ENCODE data around the gene MGAT3.

DNA sequence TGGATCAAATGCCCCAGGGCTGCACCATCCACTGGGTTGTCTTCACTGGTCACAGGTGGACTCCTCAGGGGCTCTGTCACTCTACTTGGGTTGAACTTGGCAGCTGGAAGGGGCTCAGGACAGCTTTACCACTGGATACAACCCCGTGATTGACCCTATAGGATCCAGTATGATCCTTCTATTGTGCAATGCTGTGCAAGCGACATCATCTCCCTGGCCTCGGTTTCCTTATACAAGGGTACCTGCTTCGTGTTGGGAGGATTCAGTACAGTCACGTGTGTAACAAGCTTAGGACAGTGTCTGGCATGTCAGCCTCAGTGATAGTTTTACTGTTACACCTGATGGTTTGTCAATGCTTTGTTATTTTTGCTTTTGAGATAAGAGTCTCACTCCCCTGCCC, 24.8 kb downstream of the MGAT3 start:
- TF ChIP-seq, protein P1, sequence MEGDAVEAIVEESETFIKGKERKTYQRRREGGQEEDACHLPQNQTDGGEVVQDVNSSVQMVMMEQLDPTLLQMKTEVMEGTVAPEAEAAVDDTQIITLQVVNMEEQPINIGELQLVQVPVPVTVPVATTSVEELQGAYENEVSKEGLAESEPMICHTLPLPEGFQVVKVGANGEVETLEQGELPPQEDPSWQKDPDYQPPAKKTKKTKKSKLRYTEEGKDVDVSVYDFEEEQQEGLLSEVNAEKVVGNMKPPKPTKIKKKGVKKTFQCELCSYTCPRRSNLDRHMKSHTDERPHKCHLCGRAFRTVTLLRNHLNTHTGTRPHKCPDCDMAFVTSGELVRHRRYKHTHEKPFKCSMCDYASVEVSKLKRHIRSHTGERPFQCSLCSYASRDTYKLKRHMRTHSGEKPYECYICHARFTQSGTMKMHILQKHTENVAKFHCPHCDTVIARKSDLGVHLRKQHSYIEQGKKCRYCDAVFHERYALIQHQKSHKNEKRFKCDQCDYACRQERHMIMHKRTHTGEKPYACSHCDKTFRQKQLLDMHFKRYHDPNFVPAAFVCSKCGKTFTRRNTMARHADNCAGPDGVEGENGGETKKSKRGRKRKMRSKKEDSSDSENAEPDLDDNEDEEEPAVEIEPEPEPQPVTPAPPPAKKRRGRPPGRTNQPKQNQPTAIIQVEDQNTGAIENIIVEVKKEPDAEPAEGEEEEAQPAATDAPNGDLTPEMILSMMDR (IDR thresholded peaks at IDR 0.05): no peak
- no peak for TF ChIP-seq EZH2 (IDR thresholded peaks at IDR 0.05; ENCODE audit: borderline replicate concordance, insufficient read depth, low read depth, low read length, poor library complexity, severe bottlenecking)
